Stimulated activated CD8-positive, alpha-beta memory T cell treated with anti-CD3 and anti-CD28 coated beads, Interleukin-2, amount 100 ng/mL, for 48 hours (primary cell): ENCODE measurements around the gene SERINC3.
A peak's percentile ranks its signal among the peaks of the same experiment; 100 is the strongest.
"Not testable (repeated sequence)": the region's sequence is repeated elsewhere in the genome, so short reads cannot be mapped to it uniquely, and the experiment has no call there.

Experiments
- DNase-seq, 2 donors: peaks; one replicate each; pipeline ENCODE4 v3.0.0-alpha.2; 2020; ENCODE audit warnings: low read depth in 2 of 2

Gene SERINC3

DNA sequence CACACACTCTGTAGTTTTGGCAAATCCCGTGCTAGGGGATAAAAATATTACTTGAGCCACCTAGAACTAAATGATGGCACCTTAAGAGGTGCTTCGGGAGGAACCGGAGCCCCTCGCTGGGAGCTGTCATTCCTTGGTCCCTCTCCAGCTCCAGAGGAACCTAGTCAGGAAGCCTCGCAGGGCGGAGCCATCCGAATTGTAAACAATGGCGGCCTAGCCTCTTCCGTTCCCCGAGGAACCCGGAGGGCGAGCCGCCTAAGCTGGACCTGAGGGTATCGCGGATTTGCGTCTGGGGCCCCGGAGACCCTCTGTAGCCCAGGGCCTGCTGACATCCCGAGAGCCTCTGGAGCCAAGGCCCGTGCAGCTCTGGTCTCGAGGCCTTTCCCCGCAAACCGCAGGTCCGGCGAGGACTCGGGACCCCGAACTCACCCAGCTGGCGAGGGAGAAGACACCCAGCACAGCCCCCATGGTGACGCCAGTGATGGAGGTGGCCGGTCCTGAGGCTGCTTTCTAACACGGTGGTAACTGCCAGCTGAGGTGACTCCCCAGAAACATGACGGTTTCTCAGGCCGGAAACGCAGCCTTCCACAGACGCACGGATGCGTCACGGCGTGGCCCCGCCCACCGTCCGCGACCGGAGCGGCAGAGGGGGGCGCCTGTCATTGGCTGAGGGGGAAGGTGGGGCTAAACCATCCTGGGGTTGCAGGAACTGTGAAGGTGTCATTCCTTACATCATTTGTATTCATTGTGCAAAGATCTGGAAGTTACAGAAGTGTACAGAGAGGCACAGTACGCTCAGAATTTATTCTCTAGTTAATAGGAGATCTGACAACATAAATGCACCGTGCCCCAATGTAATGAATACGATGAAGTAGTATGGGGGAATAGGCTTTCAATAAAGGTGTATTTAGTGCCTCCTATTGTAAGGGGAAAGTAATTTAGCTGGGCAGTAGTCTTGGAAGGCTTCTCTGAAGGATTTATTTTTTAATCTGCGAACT lies at the start of gene SERINC3:
Gene SERINC3, minus strand, starts transcription at position 587 of the 998 bp plus-strand sequence. Its CDS starts 119 bp downstream, at position 468.
- peak; percentile 95 to 97 for DNase-seq

GRCh38 chr20:44571362-44571988 lies 49.6 kb upstream of the SERINC3 start:
- DNase-seq, result no peak

GRCh38 chr20:44570367-44570766 lies 48.5 kb upstream of the SERINC3 start:
- no peak for DNase-seq

GRCh38 chr20:44566811-44567210 lies 44.9 kb upstream of the SERINC3 start:
- DNase-seq, result no peak

DNA sequence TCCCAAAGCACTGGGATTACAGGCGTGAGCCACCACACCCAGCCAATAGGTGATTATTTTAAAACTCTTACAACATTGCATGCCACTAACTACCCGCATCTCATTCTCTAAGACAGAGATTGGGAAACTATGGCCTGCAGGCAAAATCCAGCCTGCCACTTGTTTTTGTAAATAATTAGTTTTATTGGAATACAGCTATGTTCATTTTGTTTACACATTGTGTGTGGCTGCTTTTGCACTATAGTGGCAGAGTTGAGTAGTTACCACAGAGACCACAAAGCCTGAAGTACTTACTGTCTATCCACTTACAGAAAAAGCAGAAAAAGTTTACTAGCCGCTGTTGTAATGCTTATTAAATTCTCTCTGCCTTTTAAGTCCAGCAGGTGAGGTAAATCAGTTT lies 44.1 kb upstream of the SERINC3 start:
- DNase-seq, result no peak

DNA sequence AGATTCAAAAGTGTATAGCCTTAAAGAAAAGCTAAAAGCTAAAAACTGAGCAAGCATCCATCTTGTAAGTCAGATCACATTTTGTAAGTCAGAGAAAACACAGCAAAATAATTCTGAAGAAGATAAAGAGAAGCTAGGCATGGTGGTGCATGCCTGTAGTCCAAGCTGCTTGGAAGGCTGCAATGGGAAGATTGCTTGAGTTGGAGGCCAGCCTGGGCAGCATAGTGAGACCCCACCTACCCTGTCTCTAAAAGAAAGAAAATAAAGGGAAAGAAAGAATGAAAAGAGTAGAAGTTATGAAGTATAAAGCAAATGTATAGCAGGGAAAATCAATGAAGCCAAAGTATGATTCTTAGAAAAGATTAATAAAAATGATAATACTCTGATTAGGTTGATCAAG lies 40.0 kb upstream of the SERINC3 start:
- DNase-seq, result no peak

DNA sequence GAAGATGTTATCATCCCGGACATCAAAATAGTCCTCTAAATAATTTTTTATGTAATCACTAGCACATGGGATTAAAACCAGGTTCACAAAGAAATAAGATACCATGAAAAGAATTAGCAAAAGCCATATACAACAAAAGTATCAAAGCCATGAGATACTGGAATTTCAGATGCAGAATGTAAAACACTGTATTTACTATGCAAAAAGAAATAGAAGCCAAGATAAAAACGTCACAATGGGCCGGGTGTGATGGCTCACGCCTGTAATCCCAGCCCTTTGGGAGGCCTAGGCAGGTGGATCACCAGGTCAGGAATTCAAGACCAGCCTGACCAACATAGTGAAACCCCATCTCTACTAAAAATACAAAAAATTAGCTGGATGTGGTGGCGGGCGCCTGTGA lies 38.9 kb upstream of the SERINC3 start:
- DNase-seq, result not testable (repeated sequence)

- DNase-seq, result no peak
Observed at GRCh38 chr20:44560229-44560628, 38.4 kb upstream of the SERINC3 start.

GRCh38 chr20:44559302-44559701 lies 37.4 kb upstream of the SERINC3 start:
- DNase-seq, result no peak

- no peak for DNase-seq
Observed at GRCh38 chr20:44552950-44553908, 31.4 kb upstream of the SERINC3 start.

GRCh38 chr20:44552568-44552949 lies 30.7 kb upstream of the SERINC3 start:
- DNase-seq, result no peak

- DNase-seq, result no peak
Observed at GRCh38 chr20:44552050-44552449, 30.2 kb upstream of the SERINC3 start.

DNA sequence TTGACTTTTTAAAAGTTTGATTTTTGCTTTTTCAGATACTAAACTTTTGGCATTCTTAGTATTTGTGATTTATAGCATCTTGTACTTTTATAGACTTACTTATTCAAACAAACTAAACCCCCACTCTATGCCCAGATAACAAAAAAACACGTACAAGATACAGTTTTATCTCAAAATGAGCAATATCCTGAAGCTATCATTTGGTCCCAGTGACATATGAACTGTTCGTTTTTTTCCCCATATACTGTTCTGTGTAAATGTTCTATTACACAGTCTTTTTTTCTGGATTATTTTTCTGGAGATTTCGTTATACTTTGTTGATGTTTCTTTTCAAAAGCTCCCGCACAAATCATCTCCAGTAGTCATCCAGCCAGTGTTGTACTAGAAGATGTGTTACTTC lies 27.3 kb upstream of the SERINC3 start:
- no peak for DNase-seq

- no peak for DNase-seq
Observed at GRCh38 chr20:44547419-44547818, 25.5 kb upstream of the SERINC3 start.

GRCh38 chr20:44544263-44544662 lies 22.4 kb upstream of the SERINC3 start:
- no peak for DNase-seq

DNA sequence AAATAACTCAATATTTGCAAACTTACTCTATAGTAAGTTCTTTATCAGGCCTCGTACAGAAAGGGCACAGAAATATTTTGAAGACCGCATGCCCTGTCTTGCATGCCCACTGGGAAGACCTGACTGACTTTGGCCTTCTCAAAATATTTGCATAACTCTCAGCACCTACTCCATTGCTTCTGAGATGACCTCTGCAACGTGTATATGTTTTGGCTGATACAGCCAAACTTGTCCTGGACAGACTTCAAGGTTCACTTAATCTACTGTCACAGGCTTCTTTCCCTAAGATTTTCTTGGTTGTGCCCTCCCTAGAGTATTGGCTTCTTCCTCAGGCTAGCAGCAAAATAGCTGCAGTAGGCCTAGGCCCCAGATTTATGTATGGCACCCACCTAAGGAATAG lies 21.5 kb upstream of the SERINC3 start:
- no peak for DNase-seq

- DNase-seq, result no peak
Observed at GRCh38 chr20:44542890-44543289, 21.0 kb upstream of the SERINC3 start.

- no peak for DNase-seq
Observed at GRCh38 chr20:44541992-44542391, 20.1 kb upstream of the SERINC3 start.

GRCh38 chr20:44540834-44541233 lies 19.0 kb upstream of the SERINC3 start:
- no peak for DNase-seq

DNA sequence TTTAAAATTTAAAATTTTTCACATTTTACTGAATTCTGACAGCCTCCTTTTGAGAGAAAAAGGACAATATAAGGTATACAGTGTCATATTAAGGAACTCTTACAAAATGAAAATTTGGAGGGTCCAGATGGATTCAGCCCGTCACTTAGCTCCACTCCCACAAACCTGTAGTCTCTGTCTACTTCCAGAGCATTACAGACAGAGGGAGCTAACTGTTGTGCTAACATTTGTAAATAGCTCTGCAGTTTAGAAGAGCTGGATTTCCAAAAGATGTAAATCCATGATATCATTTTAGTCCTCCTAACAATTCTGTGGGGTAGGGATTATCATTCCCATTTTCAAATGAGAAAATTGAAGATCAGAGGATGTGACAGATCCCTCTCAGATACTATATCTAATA lies 16.1 kb upstream of the SERINC3 start:
- DNase-seq, result no peak

GRCh38 chr20:44536175-44536574 lies 14.3 kb upstream of the SERINC3 start:
- no peak for DNase-seq

DNA sequence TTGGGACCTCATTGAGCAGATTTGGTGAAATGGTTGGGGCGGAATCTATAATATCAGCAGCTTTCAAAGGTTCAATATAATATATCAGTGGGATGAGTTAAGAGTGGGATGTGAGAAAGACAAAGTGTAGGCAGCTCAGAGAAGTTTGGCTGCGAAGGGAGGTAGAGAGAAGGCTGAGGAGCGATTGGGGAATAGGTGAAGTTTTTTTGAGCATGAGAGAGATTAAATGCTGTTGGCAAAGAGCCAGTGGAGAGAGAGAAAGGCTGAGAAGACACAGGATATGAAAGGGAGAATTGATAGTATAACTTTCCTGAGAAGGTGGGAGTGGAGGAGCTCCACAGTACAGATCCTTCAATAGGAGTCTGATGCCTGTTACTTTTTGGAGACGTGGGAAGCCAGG lies 12.1 kb upstream of the SERINC3 start:
- DNase-seq, result no peak
